Body of pancreas (tissue), 4 donors: Measurements from ENCODE around the gene TRMT10C. TPM values are rescaled to one million over a fixed set of nuclear protein-coding genes. Genes with fewer than 3 reads are reported as not detected.
"Not testable (repeated sequence)": the region's sequence is repeated elsewhere in the genome, so short reads cannot be mapped to it uniquely, and the experiment has no call there.

Source experiments
- ATAC-seq: fragments of 150-250 bp; one replicate; pipeline ENCODE4 v1.9.1; 2016
- DNase-seq, 4 donors: peaks; one replicate each; pipeline ENCODE4 v3.0.0-alpha.2; 2019
- H3K27ac ChIP-seq, 4 donors: fragments of 200-600 bp; sonication (generic); 1 replicate in 3 of 4; 2 replicates in 1 of 4; pipeline versions ENCODE4 v1.5.1 to v1.6.1; 2016 to 2019; ENCODE audit warnings: mild to moderate bottlenecking in 1 of 4, mixed read lengths in 1 of 4, moderate library complexity in 1 of 4
- H3K27me3 ChIP-seq, 2 donors: fragments of 200-600 bp; sonication (generic); one replicate each; pipeline ENCODE4 v1.6.0; 2016; ENCODE audit warnings: mild to moderate bottlenecking in 1 of 2
- H3K36me3 ChIP-seq, 2 donors: fragments of 200-600 bp; sonication (generic); replicated peaks in 1 of 2; 2 replicates each; pipeline ENCODE4 v1.5.1; 2016; ENCODE audit warnings: low read depth in 2 of 2; ENCODE audit not compliant: insufficient read depth in 1 of 2
- H3K4me1 ChIP-seq: fragments of 200-600 bp; sonication (generic); one replicate; pipeline ENCODE4 v1.6.0; 2016
- H3K4me3 ChIP-seq, 2 donors: fragments of 200-600 bp; sonication (generic); 1 replicate in 1 of 2; 2 replicates in 1 of 2; pipeline ENCODE4 v1.5.1; 2016 to 2019
- H3K9me3 ChIP-seq, 3 donors: fragments of 200-600 bp; sonication (generic); 1 replicate in 2 of 3; 2 replicates in 1 of 3; pipeline ENCODE4 v1.5.1; 2016
- POLR2A ChIP-seq, 3 donors: fragments of 450-650 bp; IDR thresholded peaks; one replicate each; pipeline ENCODE4 v1.6.1; 2016; ENCODE audit warnings: antibody characterized with exemption in 3 of 3, mild to moderate bottlenecking in 2 of 3
- WGBS, 2 donors: methylation state at CpG; one replicate each; pipeline ENCODE4 v1.1.5; 2017; 5-methylcytosine and 5-hydroxymethylcytosine counted together
- intact Hi-C: fragments of 100-400 bp; cut with DNase I; formaldehyde crosslinking; loops from one replicate; pipeline ENCODE4 v1.15.1; 2023
- total RNA-seq, 2 donors: library from RNA; depleted of rRNA; stranded (reverse); fragments of >200 nt; gene quantifications; one replicate each; pipeline ENCODE4 v1.1.0, GENCODE V29; 2016
- TF ChIP-seq, protein P1 (sequence below), 7 experiments: fragments of 450-650 bp in 4 of 7; fragments of 200-600 bp in 3 of 7; sonication (generic) in 3 of 7; IDR thresholded peaks; one replicate each; pipeline ENCODE4 v1.5.1; 2016 to 2019; ENCODE audit warnings: antibody characterized with exemption in 7 of 7

The TRMT10C gene
- total RNA-seq, 2 donors from 2014 or later = 3.3 to 9.9 TPM

GRCh38 chr3:101533603-101533968, 28.1 kb upstream of the TRMT10C start:
- intact Hi-C loops = no loop called here
- Histone ChIP-seq H3K4me3 (no peak overlapping the region), H3K36me3 (no peaks in the 10 kb centered on the region), H3K27me3 (no peaks in the 10 kb centered on the region), H3K4me1 (no peaks in the 10 kb centered on the region), H3K9me3 (no peaks in the 10 kb centered on the region), H3K27ac (no peak overlapping the region)
- no peak for DNase-seq
- 79 to 94% methylated on average over 1 of the region's 1 CpG for WGBS, 2 donors
- TF ChIP-seq, protein P1, sequence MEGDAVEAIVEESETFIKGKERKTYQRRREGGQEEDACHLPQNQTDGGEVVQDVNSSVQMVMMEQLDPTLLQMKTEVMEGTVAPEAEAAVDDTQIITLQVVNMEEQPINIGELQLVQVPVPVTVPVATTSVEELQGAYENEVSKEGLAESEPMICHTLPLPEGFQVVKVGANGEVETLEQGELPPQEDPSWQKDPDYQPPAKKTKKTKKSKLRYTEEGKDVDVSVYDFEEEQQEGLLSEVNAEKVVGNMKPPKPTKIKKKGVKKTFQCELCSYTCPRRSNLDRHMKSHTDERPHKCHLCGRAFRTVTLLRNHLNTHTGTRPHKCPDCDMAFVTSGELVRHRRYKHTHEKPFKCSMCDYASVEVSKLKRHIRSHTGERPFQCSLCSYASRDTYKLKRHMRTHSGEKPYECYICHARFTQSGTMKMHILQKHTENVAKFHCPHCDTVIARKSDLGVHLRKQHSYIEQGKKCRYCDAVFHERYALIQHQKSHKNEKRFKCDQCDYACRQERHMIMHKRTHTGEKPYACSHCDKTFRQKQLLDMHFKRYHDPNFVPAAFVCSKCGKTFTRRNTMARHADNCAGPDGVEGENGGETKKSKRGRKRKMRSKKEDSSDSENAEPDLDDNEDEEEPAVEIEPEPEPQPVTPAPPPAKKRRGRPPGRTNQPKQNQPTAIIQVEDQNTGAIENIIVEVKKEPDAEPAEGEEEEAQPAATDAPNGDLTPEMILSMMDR (IDR thresholded peaks at IDR 0.05) = no peak
- no peak for TF ChIP-seq POLR2A (IDR thresholded peaks at IDR 0.05)
- ATAC-seq = no peak

DNA sequence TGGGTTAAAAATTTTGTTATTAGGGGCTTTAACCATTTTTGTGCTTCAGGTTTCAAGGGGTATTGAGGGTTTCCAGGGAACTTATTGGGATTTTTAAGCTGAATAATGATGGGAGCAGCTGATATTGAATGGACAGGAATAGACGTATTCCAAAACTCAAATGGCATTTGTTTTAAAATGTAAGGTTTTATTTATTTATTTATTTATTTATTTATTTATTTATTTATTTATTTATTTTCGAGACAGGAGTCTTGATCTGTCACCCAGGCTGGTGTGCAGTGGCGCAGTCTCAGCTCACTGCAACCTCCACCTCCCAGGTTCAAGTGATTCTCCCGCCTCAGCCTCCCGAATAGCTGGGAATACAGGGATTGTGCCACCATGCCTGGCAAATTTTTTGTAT, 26.4 kb upstream of the TRMT10C start:
- Histone ChIP-seq H3K27ac (no peak overlapping the region), H3K9me3 (no peaks in the 10 kb centered on the region), H3K27me3 (no peaks in the 10 kb centered on the region), H3K4me3 (no peak overlapping the region), H3K36me3 (no peaks in the 10 kb centered on the region), H3K4me1 (no peaks in the 10 kb centered on the region)
- intact Hi-C loops = no loop called here
- ATAC-seq (no peak), DNase-seq (no peak)
- 63 to 75% methylated on average over 5 of the region's 5 CpGs for WGBS, 2 donors
- TF ChIP-seq, protein P1 (IDR thresholded peaks at IDR 0.05) = no peak
- TF ChIP-seq POLR2A (IDR thresholded peaks at IDR 0.05) = no peak

- 94 to 100% methylated on average over 1 of the region's 1 CpG for WGBS, 2 donors
- Histone ChIP-seq H3K4me1 (no peaks in the 10 kb centered on the region), H3K4me3 (no peak overlapping the region), H3K36me3 (no peaks in the 10 kb centered on the region), H3K27me3 (no peaks in the 10 kb centered on the region), H3K27ac (no peak overlapping the region), H3K9me3 (no peaks in the 10 kb centered on the region)
- no peak for ATAC-seq
- intact Hi-C loops = no loop called here
- no peak for DNase-seq
- TF ChIP-seq, protein P1 (IDR thresholded peaks at IDR 0.05) = no peak
- no peak for TF ChIP-seq POLR2A (IDR thresholded peaks at IDR 0.05)
Observed at GRCh38 chr3:101536266-101536665, 25.4 kb upstream of the TRMT10C start.

GRCh38 chr3:101536955-101537354, 24.7 kb upstream of the TRMT10C start:
- ATAC-seq, H3K4me3 ChIP-seq, H3K27me3 ChIP-seq, DNase-seq, H3K9me3 ChIP-seq, H3K36me3 ChIP-seq, H3K27ac ChIP-seq, intact Hi-C loops, H3K4me1 ChIP-seq: not testable (repeated sequence)
- WGBS, 2 donors = 74 to 100% methylated on average over 1 of the region's 1 CpG

DNA sequence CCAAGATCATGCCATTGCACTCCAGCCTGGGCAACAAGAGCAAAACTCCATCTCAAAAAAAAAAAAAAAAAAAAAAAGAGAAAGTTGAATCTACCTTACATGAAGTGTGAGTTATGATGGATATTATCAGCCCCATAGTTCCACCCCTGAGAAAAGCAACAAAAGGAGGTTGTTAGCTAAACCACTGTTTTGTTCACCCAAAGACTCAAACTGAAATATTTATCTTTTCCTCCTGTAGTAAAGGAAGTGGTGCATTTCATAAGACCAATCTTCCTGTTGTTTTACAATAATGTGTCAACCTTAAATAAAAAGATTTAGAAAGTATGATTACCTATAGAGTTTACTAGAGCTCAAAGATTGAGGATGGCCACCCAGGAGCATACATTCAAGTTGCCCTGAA, 18.7 kb upstream of the TRMT10C start:
- Histone ChIP-seq H3K27ac (no peak overlapping the region), H3K36me3 (no peaks in the 10 kb centered on the region), H3K9me3 (no peaks in the 10 kb centered on the region), H3K4me1 (no peaks in the 10 kb centered on the region), H3K4me3 (no peak overlapping the region), H3K27me3 (no peaks in the 10 kb centered on the region)
- no peak for TF ChIP-seq POLR2A (IDR thresholded peaks at IDR 0.05)
- TF ChIP-seq, protein P1 (IDR thresholded peaks at IDR 0.05) = no peak
- DNase-seq (no peak), ATAC-seq (no peak)
- intact Hi-C loops = no loop called here
